EL (cell line): Measurements from ENCODE around the gene KCNN4.
A peak's percentile ranks its signal among the peaks of the same experiment; 100 is the strongest.

Experiments used
- DNase-seq: peaks from one replicate; pipeline ENCODE4 v3.0.0-alpha.2; 2016

The KCNN4 gene

GRCh38 chr19:43747557-43748204 is 33.1 kb downstream of the KCNN4 start:
- DNase-seq = no peak

- DNase-seq = peak; percentile 88
These were observed 37.7 kb downstream of the KCNN4 start for GRCh38 chr19:43743059-43743458.

GRCh38 chr19:43741075-43741825 is 39.5 kb downstream of the KCNN4 start:
- DNase-seq = no peak

GRCh38 chr19:43739439-43740235 is 41.1 kb downstream of the KCNN4 start:
- DNase-seq = peak; percentile 31

- DNase-seq = no peak
These were observed 42.0 kb downstream of the KCNN4 start for GRCh38 chr19:43738780-43739211.

- DNase-seq = peak; percentile 45
These were observed 44.8 kb downstream of the KCNN4 start for GRCh38 chr19:43735957-43736356.

GRCh38 chr19:43735013-43735412 is 45.8 kb downstream of the KCNN4 start:
- DNase-seq = no peak

GRCh38 chr19:43731846-43732245 is 48.9 kb downstream of the KCNN4 start:
- DNase-seq = peak; percentile 38

GRCh38 chr19:43731346-43731745 is 49.4 kb downstream of the KCNN4 start:
- DNase-seq = no peak

GRCh38 chr19:43729919-43730318 is 50.9 kb downstream of the KCNN4 start:
- DNase-seq = no peak

- DNase-seq = no peak
These were observed 53.2 kb downstream of the KCNN4 start for GRCh38 chr19:43727593-43727853.

GRCh38 chr19:43726736-43727592 is 53.8 kb downstream of the KCNN4 start:
- no peak for DNase-seq

- no peak for DNase-seq
These were observed 55.3 kb downstream of the KCNN4 start for GRCh38 chr19:43725468-43725867.

- no peak for DNase-seq
These were observed 55.9 kb downstream of the KCNN4 start for GRCh38 chr19:43724896-43725295.

GRCh38 chr19:43723588-43723987 is 57.2 kb downstream of the KCNN4 start:
- DNase-seq = peak; percentile 19

GRCh38 chr19:43721469-43722048 is 59.2 kb downstream of the KCNN4 start:
- DNase-seq = no peak

- DNase-seq = no peak
These were observed 59.8 kb downstream of the KCNN4 start for GRCh38 chr19:43720936-43721335.

- DNase-seq = no peak
These were observed 60.9 kb downstream of the KCNN4 start for GRCh38 chr19:43719918-43720317.

- DNase-seq = no peak
These were observed 61.4 kb downstream of the KCNN4 start for GRCh38 chr19:43719378-43719868.

GRCh38 chr19:43718627-43719377 is 62.0 kb downstream of the KCNN4 start:
- no peak for DNase-seq
